Measurements from ENCODE around the gene PARL.

- no peak for TF ChIP-seq EZH2 (IDR thresholded peaks at IDR 0.05)
- no peak for TF ChIP-seq CTCF (IDR thresholded peaks at IDR 0.05)
These were observed 48.5 kb upstream of the PARL start for GRCh38 chr3:183933160-183933559.

Measured in neural progenitor cell (in vitro differentiated cells).